PC-3 (cell line): ENCODE measurements around the gene NOXA1. TPM values are rescaled to one million over a fixed set of nuclear protein-coding genes. Genes with fewer than 3 reads are reported as not detected.

Source experiments
- ATAC-seq: fragments of 200-7000 bp; cut with Tn5 transposase; 2 replicates; pipeline ENCODE4 v1.9.1; 2020; ENCODE audit warnings: mild to moderate bottlenecking, moderate library complexity
- BruUV-seq: library from RNA; stranded (reverse); fragments of 400-500 nt; replicated peaks from 2 replicates; lab custom pipeline; 2021; lab: Mats Ljungman, UMichigan
- CTCF ChIA-PET: fragments of 300-600 bp; sonication (Branson Sonifier 250); formaldehyde crosslinking; loops from one replicate; lab custom pipeline; 2022; ENCODE audit warnings: antibody characterized with exemption; lab: Charles Lee
- POLR2A ChIA-PET: fragments of 300-600 bp; sonication (Branson Sonifier 250); formaldehyde crosslinking; loops from one replicate; lab custom pipeline; 2022; ENCODE audit warnings: antibody characterized with exemption; ENCODE audit not compliant: unreplicated experiment; lab: Charles Lee
- DNase-seq: peaks from one replicate; pipeline ENCODE4 v3.0.0-alpha.2; 2015
- H2AFZ ChIP-seq: fragments of 300-600 bp; sonication (generic); 2 replicates; pipeline ENCODE4 v1.6.0; 2016; ENCODE audit warnings: antibody characterized with exemption, low read length
- H3F3A ChIP-seq: fragments of 300-600 bp; sonication (generic); one replicate; pipeline ENCODE4 v1.6.0; 2017; ENCODE audit warnings: antibody characterized with exemption, low read length, control low read depth, mild to moderate bottlenecking; ENCODE audit not compliant: unreplicated experiment
- H3K27ac ChIP-seq: fragments of 300-600 bp; sonication (generic); 2 replicates; pipeline ENCODE4 v1.5.1; 2016; ENCODE audit warnings: mild to moderate bottlenecking, low read length
- H3K27me3 ChIP-seq: fragments of 300-600 bp; sonication (generic); 2 replicates; pipeline ENCODE4 v1.6.1; 2016; ENCODE audit warnings: low read length, mixed read lengths
- H3K36me3 ChIP-seq: fragments of 300-600 bp; sonication (generic); 2 replicates; pipeline ENCODE4 v1.6.1; 2016; ENCODE audit warnings: low read depth, mixed run types, low read length, mixed read lengths
- H3K4me1 ChIP-seq: fragments of 300-600 bp; sonication (generic); 2 replicates; pipeline ENCODE4 v1.5.1; 2016; ENCODE audit warnings: low read length; ENCODE audit not compliant: insufficient read depth
- H3K4me2 ChIP-seq: fragments of 300-600 bp; sonication (generic); 2 replicates; pipeline ENCODE4 v1.6.0; 2016; ENCODE audit warnings: low read length
- H3K4me3 ChIP-seq: fragments of 300-600 bp; sonication (generic); 2 replicates; pipeline ENCODE4 v1.5.1; 2016; ENCODE audit warnings: mild to moderate bottlenecking, low read length, mixed read lengths
- H3K79me2 ChIP-seq: fragments of 300-600 bp; sonication (generic); 2 replicates; pipeline ENCODE4 v1.6.1; 2017; ENCODE audit warnings: low read length, mixed read lengths
- H3K9ac ChIP-seq: fragments of 300-600 bp; sonication (generic); 2 replicates; pipeline ENCODE4 v1.6.0; 2016; ENCODE audit warnings: mild to moderate bottlenecking, low read length
- H3K9me2 ChIP-seq: fragments of 300-600 bp; sonication (generic); replicated peaks from 2 replicates; pipeline ENCODE4 v1.6.1; 2016; ENCODE audit warnings: mixed run types, low read length, mixed read lengths
- H3K9me3 ChIP-seq: fragments of 300-600 bp; sonication (generic); 2 replicates; pipeline ENCODE4 v1.6.1; 2016; ENCODE audit warnings: low read length, mixed read lengths
- H4K20me1 ChIP-seq: fragments of 300-600 bp; sonication (generic); 2 replicates; pipeline ENCODE4 v1.6.1; 2016; ENCODE audit warnings: low read length, mixed read lengths
- CTCF ChIP-seq: fragments of 300-600 bp; sonication (generic); conservative IDR thresholded peaks from 2 replicates; pipeline ENCODE4 v1.5.1; 2017; ENCODE audit warnings: antibody characterized with exemption, low read depth, mild to moderate bottlenecking, low read length
- EZH2 ChIP-seq: fragments of 300-600 bp; sonication (generic); IDR thresholded peaks from one replicate; pipeline ENCODE4 v1.6.1; 2017; ENCODE audit warnings: antibody characterized with exemption, mild to moderate bottlenecking, low read length; ENCODE audit not compliant: unreplicated experiment
- EZH2phosphoT487 ChIP-seq: fragments of 300-600 bp; sonication (generic); IDR thresholded peaks from 2 replicates; pipeline ENCODE4 v1.6.1; 2018; ENCODE audit warnings: mild to moderate bottlenecking, antibody characterized with exemption, low read length, borderline replicate concordance
- intact Hi-C: fragments of 100-400 bp; cut with micrococcal nuclease; formaldehyde crosslinking; loops from 2 replicates; pipeline ENCODE4 v1.9.0; 2023
- total RNA-seq: library from RNA; depleted of rRNA; stranded (reverse); fragments of >200 nt; gene quantifications from 2 replicates; pipeline ENCODE4 v1.2.3, GENCODE V29; 2014

Gene NOXA1
- total RNA-seq, 1 experiment from 2014 or later: 0.51 TPM

GRCh38 chr9:137398561-137399468 is 24.4 kb upstream of the NOXA1 start:
- TF ChIP-seq EZH2phosphoT487 (no peak), EZH2 (no peak), CTCF (no peak)
- Histone ChIP-seq H3K4me2 (no peak overlapping the region), H2AFZ (no peak overlapping the region), H4K20me1 (no peaks in the 10 kb centered on the region), H3K27ac (no peak overlapping the region), H3K27me3 (no peaks in the 10 kb centered on the region), H3F3A (no peaks in the 10 kb centered on the region), H3K4me3 (no peak overlapping the region), H3K9ac (no peak overlapping the region), H3K4me1 (no peaks in the 10 kb centered on the region), H3K9me2 (no peaks in the 10 kb centered on the region), H3K79me2 (no peaks in the 10 kb centered on the region), H3K36me3 (no peaks in the 10 kb centered on the region), H3K9me3 (no peaks in the 10 kb centered on the region)
- BruUV-seq: no TSS peak
- ChIA-PET POLR2A (no interaction called here), CTCF (no interaction called here)
- intact Hi-C loops: no loop called here
- no peak for DNase-seq
- no peak for ATAC-seq

- BruUV-seq: no TSS peak
- TF ChIP-seq EZH2 (no peak), CTCF (no peak), EZH2phosphoT487 (no peak)
- CTCF ChIA-PET: no interaction called here
- intact Hi-C loops: no loop called here
- POLR2A ChIA-PET: no interaction called here
- Histone ChIP-seq H3K36me3 (no peaks in the 10 kb centered on the region), H3F3A (no peaks in the 10 kb centered on the region), H4K20me1 (no peaks in the 10 kb centered on the region), H2AFZ (no peak overlapping the region), H3K9ac (no peak overlapping the region), H3K9me2 (no peaks in the 10 kb centered on the region), H3K27ac (no peak overlapping the region), H3K27me3 (no peaks in the 10 kb centered on the region), H3K4me1 (no peaks in the 10 kb centered on the region), H3K4me3 (no peak overlapping the region), H3K9me3 (no peaks in the 10 kb centered on the region), H3K79me2 (no peaks in the 10 kb centered on the region), H3K4me2 (no peak overlapping the region)
- ATAC-seq: no peak
- DNase-seq: no peak
Observed at GRCh38 chr9:137402746-137403145, 20.4 kb upstream of the NOXA1 start.

- CTCF ChIA-PET: no interaction called here
- no peaks in the 10 kb centered on the region for H3K79me2 ChIP-seq
Observed at GRCh38 chr9:137403269-137403668, 19.9 kb upstream of the NOXA1 start.

More at GRCh38 chr9:137403269-137403668, 19.9 kb upstream of the NOXA1 start:
- H3K9ac ChIP-seq: no peak overlapping the region
- H3K27me3 ChIP-seq: no peaks in the 10 kb centered on the region
- no peaks in the 10 kb centered on the region for H3K4me1 ChIP-seq
- no peak overlapping the region for H3K4me2 ChIP-seq
- no peaks in the 10 kb centered on the region for H3K36me3 ChIP-seq
- no TSS peak for BruUV-seq
- H3K9me3 ChIP-seq: no peaks in the 10 kb centered on the region
- TF ChIP-seq CTCF: no peak
- no peak for TF ChIP-seq EZH2
- no peak for TF ChIP-seq EZH2phosphoT487
- H4K20me1 ChIP-seq: no peaks in the 10 kb centered on the region
- H3K4me3 ChIP-seq: no peak overlapping the region
- no peak overlapping the region for H2AFZ ChIP-seq
- H3F3A ChIP-seq: no peaks in the 10 kb centered on the region
- POLR2A ChIA-PET: no interaction called here
- H3K9me2 ChIP-seq: no peaks in the 10 kb centered on the region
- ATAC-seq (no peak), DNase-seq (no peak)
- no peak overlapping the region for H3K27ac ChIP-seq
- intact Hi-C loops: no loop called here
